Measurements from ENCODE around the gene ACTR1A.
"Not testable (repeated sequence)": the region's sequence is repeated elsewhere in the genome, so short reads cannot be mapped to it uniquely, and the experiment has no call there.

DNA sequence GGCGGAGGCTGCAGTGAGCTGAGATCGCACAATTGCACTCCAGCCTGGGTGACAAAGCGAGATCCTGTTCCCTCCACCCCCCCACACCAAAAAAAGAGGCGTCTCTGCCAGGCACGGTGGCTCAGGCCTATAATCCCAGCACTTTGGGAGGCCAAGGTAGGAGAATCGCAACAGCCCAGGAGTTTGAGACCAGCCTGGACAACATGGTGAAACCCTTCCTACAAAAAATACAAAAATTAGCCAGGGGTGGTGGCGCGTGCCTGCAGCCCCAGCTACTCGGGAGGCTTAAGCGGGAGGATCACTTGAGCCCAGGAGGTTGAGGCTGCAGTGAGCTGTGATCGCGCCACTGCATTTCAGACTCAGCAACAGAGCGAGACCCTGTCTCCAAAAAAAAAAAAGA lies 1.8 kb downstream of the ACTR1A start:
- not testable (repeated sequence) for TF ChIP-seq POLR2AphosphoS5 (IDR thresholded peaks at IDR 0.05; ENCODE audit: low read depth, low read length)
- TF ChIP-seq, protein P1, sequence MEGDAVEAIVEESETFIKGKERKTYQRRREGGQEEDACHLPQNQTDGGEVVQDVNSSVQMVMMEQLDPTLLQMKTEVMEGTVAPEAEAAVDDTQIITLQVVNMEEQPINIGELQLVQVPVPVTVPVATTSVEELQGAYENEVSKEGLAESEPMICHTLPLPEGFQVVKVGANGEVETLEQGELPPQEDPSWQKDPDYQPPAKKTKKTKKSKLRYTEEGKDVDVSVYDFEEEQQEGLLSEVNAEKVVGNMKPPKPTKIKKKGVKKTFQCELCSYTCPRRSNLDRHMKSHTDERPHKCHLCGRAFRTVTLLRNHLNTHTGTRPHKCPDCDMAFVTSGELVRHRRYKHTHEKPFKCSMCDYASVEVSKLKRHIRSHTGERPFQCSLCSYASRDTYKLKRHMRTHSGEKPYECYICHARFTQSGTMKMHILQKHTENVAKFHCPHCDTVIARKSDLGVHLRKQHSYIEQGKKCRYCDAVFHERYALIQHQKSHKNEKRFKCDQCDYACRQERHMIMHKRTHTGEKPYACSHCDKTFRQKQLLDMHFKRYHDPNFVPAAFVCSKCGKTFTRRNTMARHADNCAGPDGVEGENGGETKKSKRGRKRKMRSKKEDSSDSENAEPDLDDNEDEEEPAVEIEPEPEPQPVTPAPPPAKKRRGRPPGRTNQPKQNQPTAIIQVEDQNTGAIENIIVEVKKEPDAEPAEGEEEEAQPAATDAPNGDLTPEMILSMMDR (IDR thresholded peaks at IDR 0.05) = not testable (repeated sequence)
- TF ChIP-seq, protein P2, sequence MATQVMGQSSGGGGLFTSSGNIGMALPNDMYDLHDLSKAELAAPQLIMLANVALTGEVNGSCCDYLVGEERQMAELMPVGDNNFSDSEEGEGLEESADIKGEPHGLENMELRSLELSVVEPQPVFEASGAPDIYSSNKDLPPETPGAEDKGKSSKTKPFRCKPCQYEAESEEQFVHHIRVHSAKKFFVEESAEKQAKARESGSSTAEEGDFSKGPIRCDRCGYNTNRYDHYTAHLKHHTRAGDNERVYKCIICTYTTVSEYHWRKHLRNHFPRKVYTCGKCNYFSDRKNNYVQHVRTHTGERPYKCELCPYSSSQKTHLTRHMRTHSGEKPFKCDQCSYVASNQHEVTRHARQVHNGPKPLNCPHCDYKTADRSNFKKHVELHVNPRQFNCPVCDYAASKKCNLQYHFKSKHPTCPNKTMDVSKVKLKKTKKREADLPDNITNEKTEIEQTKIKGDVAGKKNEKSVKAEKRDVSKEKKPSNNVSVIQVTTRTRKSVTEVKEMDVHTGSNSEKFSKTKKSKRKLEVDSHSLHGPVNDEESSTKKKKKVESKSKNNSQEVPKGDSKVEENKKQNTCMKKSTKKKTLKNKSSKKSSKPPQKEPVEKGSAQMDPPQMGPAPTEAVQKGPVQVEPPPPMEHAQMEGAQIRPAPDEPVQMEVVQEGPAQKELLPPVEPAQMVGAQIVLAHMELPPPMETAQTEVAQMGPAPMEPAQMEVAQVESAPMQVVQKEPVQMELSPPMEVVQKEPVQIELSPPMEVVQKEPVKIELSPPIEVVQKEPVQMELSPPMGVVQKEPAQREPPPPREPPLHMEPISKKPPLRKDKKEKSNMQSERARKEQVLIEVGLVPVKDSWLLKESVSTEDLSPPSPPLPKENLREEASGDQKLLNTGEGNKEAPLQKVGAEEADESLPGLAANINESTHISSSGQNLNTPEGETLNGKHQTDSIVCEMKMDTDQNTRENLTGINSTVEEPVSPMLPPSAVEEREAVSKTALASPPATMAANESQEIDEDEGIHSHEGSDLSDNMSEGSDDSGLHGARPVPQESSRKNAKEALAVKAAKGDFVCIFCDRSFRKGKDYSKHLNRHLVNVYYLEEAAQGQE (IDR thresholded peaks at IDR 0.05; ENCODE audit: insufficient read depth in 1 of 2, low read depth in 2 of 2, low read length in 1 of 2) = not testable (repeated sequence)

Measured in Panc1 (cell line).